H1 (cell line): Measurements from ENCODE around the gene CD151. TPM values are rescaled to one million over a fixed set of nuclear protein-coding genes. Genes with fewer than 3 reads are reported as not detected.
A peak's percentile ranks its signal among the peaks of the same experiment; 100 is the strongest.

Experiments
- CTCF ChIA-PET: fragments of 300-600 bp; sonication (Branson Sonifier 250); formaldehyde crosslinking; loops from one replicate; lab custom pipeline; 2021; ENCODE audit not compliant: partially characterized antibody; lab: Charles Lee
- POLR2A ChIA-PET: fragments of 300-600 bp; sonication (Branson Sonifier 250); formaldehyde crosslinking; loops from one replicate; lab custom pipeline; 2021; ENCODE audit warnings: inconsistent platforms; ENCODE audit not compliant: partially characterized antibody; lab: Charles Lee
- DNase-seq, 2 experiments: peaks; one replicate each; pipeline versions ENCODE4 v3.0.0 to v3.0.0-alpha.2; 2010 to 2022; ENCODE audit warnings: low spot score in 2 of 2, low read depth in 1 of 2, mixed read lengths in 1 of 2
- FAIRE-seq: peaks from 2 replicates; lab custom pipeline; 2011; peaks lifted over from hg19 to GRCh38; lab: Jason Lieb, UNC
- H2AFZ ChIP-seq: 2 replicates; pipeline ENCODE4 v1.8.1; 2012; ENCODE audit warnings: low read length, inconsistent platforms
- H2AK5ac ChIP-seq: 2 replicates; pipeline ENCODE4 v1.6.1; 2013; ENCODE audit warnings: low read depth, low read length
- H2BK120ac ChIP-seq: replicated peaks from 2 replicates; pipeline ENCODE3; 2013; ENCODE audit warnings: low read depth, low read length, inconsistent platforms
- H2BK12ac ChIP-seq: 2 replicates; pipeline ENCODE4 v1.6.1; 2013; ENCODE audit warnings: low read depth, low read length
- H2BK15ac ChIP-seq: 2 replicates; pipeline ENCODE4 v1.6.1; 2013; ENCODE audit warnings: low read length
- H2BK20ac ChIP-seq: 2 replicates; pipeline ENCODE4 v1.6.1; 2013; ENCODE audit warnings: low read length
- H2BK5ac ChIP-seq: 2 replicates; pipeline ENCODE4 v1.6.1; 2013; ENCODE audit warnings: low read depth, low read length
- H3K14ac ChIP-seq: 2 replicates; pipeline ENCODE4 v1.6.1; 2013; ENCODE audit warnings: inconsistent platforms; ENCODE audit not compliant: insufficient read length
- H3K18ac ChIP-seq: 2 replicates; pipeline ENCODE4 v1.6.1; 2013; ENCODE audit warnings: low read length; ENCODE audit errors: extremely low read depth
- H3K23ac ChIP-seq: 2 replicates; pipeline ENCODE4 v1.6.1; 2013; ENCODE audit warnings: inconsistent platforms; ENCODE audit not compliant: insufficient read length
- H3K23me2 ChIP-seq: 2 replicates; pipeline ENCODE4 v1.6.1; 2013; ENCODE audit warnings: low read depth, low read length
- H3K27ac ChIP-seq: 2 replicates; pipeline ENCODE4 v1.6.1; 2011; ENCODE audit warnings: low read depth, low read length, inconsistent platforms
- H3K27me3 ChIP-seq, 4 experiments: replicated peaks in 1 of 4; 1 replicate in 1 of 4; 2 replicates in 3 of 4; pipeline versions ENCODE4 v1.6.1 to v1.8.1; 2011 to 2013; ENCODE audit warnings: low read length in 3 of 4, mild to moderate bottlenecking in 3 of 4, inconsistent platforms in 2 of 4, mixed read lengths in 2 of 4, moderate library complexity in 1 of 4; ENCODE audit not compliant: control insufficient read depth in 3 of 4, insufficient read depth in 3 of 4; ENCODE audit errors: extremely low read depth in 1 of 4
- H3K36me3 ChIP-seq, 4 experiments: 2 replicates each; pipeline versions ENCODE4 v1.6.1 to v1.8.1; 2011 to 2013; ENCODE audit warnings: mild to moderate bottlenecking in 4 of 4, low read length in 3 of 4, moderate library complexity in 2 of 4, control low read depth in 1 of 4, inconsistent platforms in 1 of 4; ENCODE audit not compliant: insufficient read depth in 4 of 4, control insufficient read depth in 2 of 4
- H3K4ac ChIP-seq: replicated peaks from 2 replicates; pipeline ENCODE3; 2013; ENCODE audit warnings: low read length, low read depth, mixed read lengths, inconsistent platforms; ENCODE audit not compliant: insufficient read length
- H3K4me1 ChIP-seq, 4 experiments: replicated peaks in 1 of 4; 1 replicate in 1 of 4; 2 replicates in 3 of 4; pipeline versions ENCODE4 v1.6.1 to v1.8.1; 2011 to 2013; ENCODE audit warnings: low read length in 3 of 4, inconsistent platforms in 2 of 4, mixed read lengths in 1 of 4; ENCODE audit not compliant: insufficient read depth in 4 of 4, control insufficient read depth in 3 of 4
- H3K4me2 ChIP-seq, 2 experiments: 2 replicates each; pipeline versions ENCODE4 v1.6.1 to v1.8.1; 2011 to 2013; ENCODE audit warnings: low read depth in 2 of 2, low read length in 2 of 2, control low read depth in 1 of 2, inconsistent platforms in 1 of 2, mild to moderate bottlenecking in 1 of 2; ENCODE audit not compliant: insufficient read depth in 1 of 2
- H3K4me3 ChIP-seq, 4 experiments: fragments of 200-600, 300-600 bp in 1 of 4; sonication (generic), shearing (Covaris generic), sonication (Bioruptor Twin) in 1 of 4; 2 replicates each; pipeline versions ENCODE4 v1.5.1 to v1.8.1; 2011 to 2016; ENCODE audit warnings: low read length in 4 of 4, low read depth in 3 of 4, control low read depth in 2 of 4, inconsistent platforms in 2 of 4, mild to moderate bottlenecking in 2 of 4, mixed read lengths in 1 of 4, moderate library complexity in 1 of 4; ENCODE audit not compliant: insufficient read depth in 2 of 4; ENCODE audit errors: extremely low read depth in 1 of 4
- H3K56ac ChIP-seq: replicated peaks from 2 replicates; pipeline ENCODE3; 2013; ENCODE audit warnings: low read depth, mild to moderate bottlenecking, mixed read lengths, low read length, inconsistent platforms; ENCODE audit not compliant: insufficient read length
- H3K79me1 ChIP-seq: 2 replicates; pipeline ENCODE4 v1.6.1; 2013; ENCODE audit warnings: low read depth, low read length, control low read depth
- H3K79me2 ChIP-seq, 2 experiments: 2 replicates each; pipeline versions ENCODE4 v1.6.1 to v1.8.1; 2012 to 2013; ENCODE audit warnings: low read length in 2 of 2, mild to moderate bottlenecking in 2 of 2, inconsistent platforms in 1 of 2; ENCODE audit not compliant: insufficient read depth in 2 of 2, control insufficient read depth in 1 of 2
- H3K9ac ChIP-seq, 4 experiments: replicated peaks in 1 of 4; 1 replicate in 1 of 4; 2 replicates in 3 of 4; pipeline versions ENCODE4 v1.6.1 to v1.8.1; 2011 to 2013; ENCODE audit warnings: low read depth in 3 of 4, low read length in 3 of 4, control low read depth in 2 of 4, mild to moderate bottlenecking in 2 of 4, moderate library complexity in 2 of 4, inconsistent platforms in 1 of 4; ENCODE audit errors: extremely low read depth in 1 of 4
- H3K9me3 ChIP-seq, 2 experiments: 2 replicates each; pipeline versions ENCODE4 v1.6.1 to v1.8.1; 2012 to 2013; ENCODE audit warnings: mild to moderate bottlenecking in 2 of 2, moderate library complexity in 2 of 2, control low read depth in 1 of 2, inconsistent platforms in 1 of 2, low read depth in 1 of 2, low read length in 1 of 2, mixed read lengths in 1 of 2; ENCODE audit not compliant: insufficient read depth in 2 of 2
- H4K20me1 ChIP-seq, 2 experiments: replicated peaks in 1 of 2; 2 replicates each; pipeline versions ENCODE3 to v1.8.1; 2011 to 2013; ENCODE audit warnings: inconsistent platforms in 2 of 2, low read length in 2 of 2, mild to moderate bottlenecking in 1 of 2; ENCODE audit not compliant: insufficient read depth in 2 of 2, control insufficient read depth in 1 of 2
- H4K5ac ChIP-seq: 2 replicates; pipeline ENCODE4 v1.6.1; 2013; ENCODE audit warnings: low read length, low read depth, mixed read lengths, inconsistent platforms; ENCODE audit not compliant: insufficient read length
- H4K8ac ChIP-seq: 2 replicates; pipeline ENCODE4 v1.8.0; 2013; ENCODE audit warnings: mild to moderate bottlenecking, moderate library complexity, low read length, inconsistent platforms; ENCODE audit not compliant: insufficient read depth; ENCODE audit errors: extremely low read depth
- H4K91ac ChIP-seq: replicated peaks from 2 replicates; pipeline ENCODE3; 2013; ENCODE audit warnings: low read length, mixed read lengths, inconsistent platforms; ENCODE audit not compliant: insufficient read length
- ASH2L ChIP-seq: fragments of 200-600, 300-600 bp; sonication (generic); IDR thresholded peaks from one replicate; pipeline ENCODE4 v1.7.1; 2017; ENCODE audit warnings: low read length
- BRCA1 ChIP-seq: IDR thresholded peaks from 2 replicates; pipeline ENCODE4 v1.6.1; 2012; ENCODE audit warnings: low read depth, low read length, improper control_type of control experiment
- HDAC2 ChIP-seq, 2 experiments: fragments of 300-600 bp in 1 of 2; sonication (generic) in 1 of 2; IDR thresholded peaks; 2 replicates each; pipeline ENCODE4 v1.6.1; 2011 to 2012; ENCODE audit warnings: low read depth in 2 of 2, low read length in 2 of 2, mild to moderate bottlenecking in 2 of 2, moderate library complexity in 2 of 2, borderline replicate concordance in 1 of 2, inconsistent platforms in 1 of 2
- KDM5A ChIP-seq: fragments of 200-600 bp; IDR thresholded peaks from 2 replicates; pipeline ENCODE4 v1.7.1; 2012; ENCODE audit warnings: mild to moderate bottlenecking, low read length, inconsistent platforms, mixed read lengths
- MAX ChIP-seq: IDR thresholded peaks from 2 replicates; pipeline ENCODE4 v1.6.1; 2012; ENCODE audit warnings: inconsistent platforms
- POLR2A ChIP-seq, 2 experiments: IDR thresholded peaks; 1 replicate in 1 of 2; 2 replicates in 1 of 2; pipeline ENCODE4 v1.6.1; 2011; ENCODE audit warnings: low read depth in 2 of 2, low read length in 2 of 2, mild to moderate bottlenecking in 2 of 2; ENCODE audit errors: control extremely low read depth in 1 of 2
- RAD21 ChIP-seq, 2 experiments: IDR thresholded peaks in 1 of 2; conservative IDR thresholded peaks in 1 of 2; 2 replicates each; pipeline ENCODE4 v1.6.1; 2011; ENCODE audit warnings: low read depth in 2 of 2, low read length in 2 of 2, improper control_type of control experiment in 1 of 2, inconsistent platforms in 1 of 2, mild to moderate bottlenecking in 1 of 2, moderate library complexity in 1 of 2
- SAP30 ChIP-seq: fragments of 300-600 bp; sonication (generic); IDR thresholded peaks from 2 replicates; pipeline ENCODE4 v1.7.1; 2012; ENCODE audit warnings: low read length, moderate library complexity, mild to moderate bottlenecking, inconsistent platforms; ENCODE audit not compliant: insufficient read depth, insufficient replicate concordance
- SIN3A ChIP-seq, 2 experiments: IDR thresholded peaks in 1 of 2; conservative IDR thresholded peaks in 1 of 2; 2 replicates each; pipeline ENCODE4 v1.6.1; 2011 to 2012; ENCODE audit warnings: low read length in 2 of 2, improper control_type of control experiment in 1 of 2, low read depth in 1 of 2, mild to moderate bottlenecking in 1 of 2
- WGBS, 2 experiments: shearing (Covaris generic) in 1 of 2; methylation state at CpG; one replicate each; pipeline versions ENCODE4 v1.1.6 to v1.1.7; 2013 to 2015; ENCODE audit warnings: low lambda C conversion rate in 2 of 2, mixed read lengths in 2 of 2, inconsistent platforms in 1 of 2, low coverage in 1 of 2, missing lambda C conversion rate in 1 of 2; ENCODE audit not compliant: insufficient replicate concordance in 2 of 2, insufficient coverage in 1 of 2, insufficient read length in 1 of 2; ENCODE audit errors: extremely low coverage in 1 of 2, missing lambda C conversion rate in 1 of 2; 5-methylcytosine and 5-hydroxymethylcytosine counted together
- polyA plus RNA-seq, 7 experiments: library from polyadenylated mRNA; depleted of rRNA in 3 of 7; stranded (reverse) in 5 of 7; unstranded in 2 of 7; fragments of >200 nt in 5 of 7; fragments of 200-250 nt in 2 of 7; gene quantifications; 1 replicate in 5 of 7; 2 replicates in 1 of 7; 4 replicates in 1 of 7; pipeline versions ENCODE4 v1.2.1 to v1.2.3, GENCODE V29; 2011 to 2013; ENCODE audit warnings: missing spikeins in 2 of 7, mixed read lengths in 2 of 7
- total RNA-seq: library from RNA; stranded (reverse); fragmentation: NEBNext Ultra II Directional; extraction: Animal tissue kit (Norgen Biotek cat#: 25700); gene quantifications from 2 replicates; pipeline ENCODE4 v1.2.1, GENCODE V29; 2021

Gene CD151
- total and polyA plus RNA-seq, 2 of the 8 experiments (the other 6 are each of a cell fraction or from before 2014, with no cell fraction given) = 101 to 212 TPM

GRCh38 chr11:797296-798092, 35.3 kb upstream of the CD151 start:
- no peak overlapping the region for H2BK15ac ChIP-seq
- H3K79me1 ChIP-seq = 0 out of 2 replicates have a peak, but pooled peaks cover 4% of the 10 kb centered on the region
- peak overlapping the region; percentile 85 for H3K4ac ChIP-seq
- H3K18ac ChIP-seq = peak overlapping the region; percentile 95
- 2% methylated on average over 25 of the region's 57 CpGs; no CpG with 5 or more reads in 1 of the 2 experiments for WGBS, 2 experiments
- H3K4me2 ChIP-seq = peak overlapping the region; percentile 84 to 92
- no peak overlapping the region for H3K27ac ChIP-seq
- peaks cover 7% of the 10 kb centered on the region for H3K23me2 ChIP-seq
- FAIRE-seq (no peak), DNase-seq (peak in 1 of 2 experiments; percentile 80)
- CTCF ChIA-PET = interaction anchor here (0.9 to 3.4 kb wide), 7 partner anchors 10 to 238 kb away, joined by 3 to 14 read pairs (median 3); no protein-coding TSS in a partner anchor
- peak overlapping the region; percentile 85 for H4K8ac ChIP-seq
- peaks cover 4 to 20% (median 15%) of the 10 kb centered on the region in 4 experiments for H3K4me1 ChIP-seq
- peaks cover 0 to 14% of the 10 kb centered on the region in 2 experiments for H4K20me1 ChIP-seq
- H2AFZ ChIP-seq = no peak overlapping the region
- peak overlapping the region; percentile 99 for H4K91ac ChIP-seq
- no peak overlapping the region for H2BK120ac ChIP-seq
- H2BK20ac ChIP-seq = no peak overlapping the region
- H2AK5ac ChIP-seq = no peak overlapping the region
- H2BK12ac ChIP-seq = no peak overlapping the region; the same call in 1 of the 2 replicates
- H4K5ac ChIP-seq = peak overlapping the region; percentile 62
- H3K9ac ChIP-seq = peak overlapping the region; percentile 26 to 83 (median 74); a peak in 6 of 7 replicates
- H3K56ac ChIP-seq = peak overlapping the region; percentile 10
- peaks cover 0 to 5% of the 10 kb centered on the region in 2 experiments; a peak in 1 of 4 replicates for H3K79me2 ChIP-seq
- H3K27me3 ChIP-seq = no peaks in the 10 kb centered on the region
- POLR2A ChIA-PET = interaction anchor here (1.0 to 53.0 kb wide), 9 partner anchors 8 to 243 kb away, joined by 3 to 1917 read pairs (median 4); partner anchors contain the start of genes CD151, CRACR2B, PIDD1 and PNPLA2
- H3K9me3 ChIP-seq = no peaks in the 10 kb centered on the region
- H3K14ac ChIP-seq = no peak overlapping the region
- H3K23ac ChIP-seq = no peak overlapping the region
- peak overlapping the region; percentile 91; the same call in 1 of the 2 replicates for H2BK5ac ChIP-seq
- H3K4me3 ChIP-seq = peak overlapping the region; percentile 65 to 85 (median 81)
- peaks cover under 1 to 30% (median 3%) of the 10 kb centered on the region in 4 experiments; a peak in 4 of 8 replicates for H3K36me3 ChIP-seq
- peak in 1 of 2 experiments; percentile 39; a peak in 1 of 3 replicates for TF ChIP-seq POLR2A (IDR thresholded peaks at IDR 0.05; ENCODE audit: control extremely low read depth in 1 of 2, low read depth in 2 of 2, low read length in 2 of 2)
- TF ChIP-seq RAD21 (IDR thresholded peaks at IDR 0.05 in 1 of 2, conservative IDR thresholded peaks at IDR 0.05 in 1 of 2; ENCODE audit: low read depth in 2 of 2, low read length in 2 of 2) = no peak
- no peak; a peak in 1 of 4 replicates for TF ChIP-seq HDAC2 (IDR thresholded peaks at IDR 0.05; ENCODE audit: borderline replicate concordance in 1 of 2, low read depth in 2 of 2, low read length in 2 of 2)
- TF ChIP-seq ASH2L = peak; percentile 55
- 0 out of 2 replicates have a peak, but pooled peaks have one; percentile 56 for TF ChIP-seq MAX
- no peak for TF ChIP-seq BRCA1
- peak; percentile 73 for TF ChIP-seq SAP30
- no peak for TF ChIP-seq KDM5A
- TF ChIP-seq SIN3A (conservative IDR thresholded peaks at IDR 0.05 in 1 of 2, IDR thresholded peaks at IDR 0.05 in 1 of 2; ENCODE audit: low read depth in 1 of 2, low read length in 2 of 2) = 0 out of 4 replicates have a peak, but pooled peaks of 1 of the 2 experiments have one; percentile 74
